ENCODE measurements around the gene AEBP1.

Gene AEBP1

DNA sequence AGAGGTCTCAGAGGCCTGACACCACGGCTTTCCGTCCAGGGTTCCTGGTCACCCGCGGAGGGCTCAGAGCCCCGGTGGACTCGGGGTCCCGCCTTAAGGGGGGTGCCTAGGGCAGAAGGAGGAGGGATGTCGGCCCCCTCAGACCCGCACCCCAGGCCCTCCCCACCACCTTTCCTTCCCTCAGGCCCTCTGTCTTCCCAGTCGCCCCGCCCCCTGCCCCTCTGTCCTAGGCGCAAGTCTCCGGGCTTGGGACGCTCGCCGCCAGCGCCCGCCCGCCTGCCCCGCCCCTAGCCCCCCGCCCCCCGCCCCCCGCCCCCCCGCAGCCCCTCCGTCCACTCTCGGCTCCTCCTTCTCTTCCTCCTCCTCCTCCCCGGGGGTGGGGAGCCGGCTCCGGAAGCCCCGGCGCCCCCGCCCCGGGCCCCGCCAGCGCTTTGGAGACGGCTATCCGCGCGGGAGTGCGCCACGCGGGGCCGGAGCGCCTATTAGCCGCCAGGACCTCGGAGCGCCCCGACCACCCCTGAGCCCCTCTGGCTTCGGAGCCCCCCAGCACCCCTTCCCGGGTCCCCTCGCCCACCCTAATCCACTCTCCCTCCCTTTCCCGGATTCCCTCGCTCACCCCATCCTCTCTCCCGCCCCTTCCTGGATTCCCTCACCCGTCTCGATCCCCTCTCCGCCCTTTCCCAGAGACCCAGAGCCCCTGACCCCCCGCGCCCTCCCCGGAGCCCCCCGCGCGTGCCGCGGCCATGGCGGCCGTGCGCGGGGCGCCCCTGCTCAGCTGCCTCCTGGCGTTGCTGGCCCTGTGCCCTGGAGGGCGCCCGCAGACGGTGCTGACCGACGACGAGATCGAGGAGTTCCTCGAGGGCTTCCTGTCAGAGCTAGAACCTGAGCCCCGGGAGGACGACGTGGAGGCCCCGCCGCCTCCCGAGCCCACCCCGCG lies at the start of gene AEBP1:
TSS of gene AEBP1 (plus strand) at position 423 of the 937 bp plus-strand sequence. CDS start at position 744, 321 bp downstream.
- no peak for DNase-seq (ENCODE audit: low read depth in 3 of 3)

GRCh38 chr7:44056681-44057080 lies 47.5 kb upstream of the AEBP1 start:
- DNase-seq (ENCODE audit: low read depth in 3 of 3) = no peak

GRCh38 chr7:44057181-44057848 lies 46.8 kb upstream of the AEBP1 start:
- DNase-seq (ENCODE audit: low read depth in 3 of 3) = no peak

GRCh38 chr7:44057849-44058758 lies 46.0 kb upstream of the AEBP1 start:
- DNase-seq (ENCODE audit: low read depth in 3 of 3) = no peak

DNA sequence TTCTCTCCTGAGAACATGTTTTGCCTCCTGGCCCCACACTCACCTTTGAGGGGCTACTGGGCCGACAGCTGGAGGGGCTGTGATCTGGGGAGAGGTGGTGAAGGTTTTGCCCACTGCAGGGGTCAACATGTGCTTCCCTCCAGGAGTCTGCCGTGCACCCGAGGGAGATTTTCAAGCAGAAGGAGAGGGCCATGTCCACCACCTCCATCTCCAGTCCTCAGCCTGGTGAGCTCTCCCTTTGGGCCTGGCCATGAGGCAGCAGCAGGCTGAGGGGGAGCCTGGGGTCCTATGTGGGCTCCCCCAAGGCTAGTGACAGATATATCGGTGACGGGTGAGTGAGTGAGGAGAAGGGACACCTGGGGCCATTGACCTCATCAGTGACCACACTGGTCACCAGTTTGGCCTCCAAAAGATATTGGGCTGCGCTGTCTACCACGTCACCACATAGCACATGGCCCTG lies 45.4 kb upstream of the AEBP1 start:
- no peak for DNase-seq (ENCODE audit: low read depth in 3 of 3)

DNA sequence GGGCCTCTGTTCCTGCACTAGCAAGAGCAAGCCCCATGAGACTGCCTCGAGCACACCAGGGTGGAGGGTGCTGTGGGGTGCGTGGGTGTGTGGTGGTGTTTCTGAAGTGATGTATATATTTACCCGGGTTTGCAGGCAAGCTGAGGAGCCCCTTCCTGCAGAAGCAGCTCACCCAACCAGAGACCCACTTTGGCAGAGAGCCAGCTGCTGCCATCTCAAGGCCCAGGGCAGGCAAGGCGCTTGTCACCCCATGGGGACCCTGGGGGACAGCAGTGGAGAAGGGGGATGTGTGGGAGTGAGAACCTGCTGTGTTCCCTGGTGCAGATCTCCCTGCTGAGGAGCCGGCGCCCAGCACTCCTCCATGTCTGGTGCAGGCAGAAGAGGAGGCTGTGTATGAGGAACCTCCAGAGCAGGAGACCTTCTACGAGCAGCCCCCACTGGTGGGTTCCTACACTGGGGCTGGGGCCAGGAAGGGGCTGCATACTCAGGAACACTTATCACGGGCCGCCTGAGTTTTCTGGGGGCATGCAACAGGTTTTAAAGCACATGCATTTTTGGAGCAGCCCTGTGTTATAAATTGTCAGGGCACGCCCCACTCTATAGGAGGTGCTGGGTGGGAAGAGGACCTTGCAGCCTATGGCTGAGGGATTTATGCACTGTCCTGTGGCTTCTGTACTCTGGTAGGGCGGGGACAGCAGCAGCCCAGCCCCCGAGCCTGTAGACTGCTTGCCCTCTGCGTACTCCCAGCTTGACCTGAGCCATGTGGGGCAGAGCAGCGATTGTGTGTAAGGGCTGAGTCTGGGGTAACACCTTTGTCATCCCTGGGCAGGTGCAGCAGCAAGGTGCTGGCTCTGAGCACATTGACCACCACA lies 44.7 kb upstream of the AEBP1 start:
- no peak for DNase-seq (ENCODE audit: low read depth in 3 of 3)

DNA sequence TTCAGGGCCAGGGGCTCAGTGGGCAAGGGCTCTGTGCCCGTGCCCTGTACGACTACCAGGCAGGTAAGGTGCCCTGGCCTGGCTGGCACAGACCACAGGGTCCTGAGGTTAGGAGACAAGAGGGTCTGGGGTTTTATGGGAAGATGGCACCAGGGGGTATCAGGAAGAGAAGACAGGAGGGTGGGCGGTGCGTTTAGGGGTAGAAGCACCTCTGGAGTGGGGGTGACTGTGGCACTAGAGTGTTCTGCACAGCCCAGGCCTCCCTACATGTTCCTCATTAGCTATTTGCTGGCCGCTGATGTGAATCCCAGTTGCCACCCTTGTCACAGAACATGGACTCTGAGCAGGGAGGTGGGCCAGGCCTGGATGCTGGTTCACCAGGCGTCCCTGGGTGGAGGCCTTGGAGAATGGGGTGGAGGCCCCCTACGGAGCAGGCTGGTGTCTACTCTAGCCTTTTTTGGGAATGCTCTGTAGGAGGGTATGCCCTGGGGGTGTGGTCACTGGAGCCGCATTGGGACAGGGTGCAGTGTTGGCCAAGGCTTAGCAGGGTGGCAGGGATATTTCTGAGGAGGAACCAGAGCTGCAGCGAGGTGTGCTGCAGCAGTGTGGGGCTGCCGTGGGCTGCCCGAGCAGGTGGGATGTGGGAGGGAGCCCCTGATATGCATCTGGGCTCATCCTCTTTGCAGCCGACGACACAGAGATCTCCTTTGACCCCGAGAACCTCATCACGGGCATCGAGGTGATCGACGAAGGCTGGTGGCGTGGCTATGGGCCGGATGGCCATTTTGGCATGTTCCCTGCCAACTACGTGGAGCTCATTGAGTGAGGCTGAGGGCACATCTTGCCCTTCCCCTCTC lies 43.8 kb upstream of the AEBP1 start:
- DNase-seq (ENCODE audit: low read depth in 3 of 3) = no peak

GRCh38 chr7:44060948-44061644 lies 43.0 kb upstream of the AEBP1 start:
- no peak for DNase-seq (ENCODE audit: low read depth in 3 of 3)

DNA sequence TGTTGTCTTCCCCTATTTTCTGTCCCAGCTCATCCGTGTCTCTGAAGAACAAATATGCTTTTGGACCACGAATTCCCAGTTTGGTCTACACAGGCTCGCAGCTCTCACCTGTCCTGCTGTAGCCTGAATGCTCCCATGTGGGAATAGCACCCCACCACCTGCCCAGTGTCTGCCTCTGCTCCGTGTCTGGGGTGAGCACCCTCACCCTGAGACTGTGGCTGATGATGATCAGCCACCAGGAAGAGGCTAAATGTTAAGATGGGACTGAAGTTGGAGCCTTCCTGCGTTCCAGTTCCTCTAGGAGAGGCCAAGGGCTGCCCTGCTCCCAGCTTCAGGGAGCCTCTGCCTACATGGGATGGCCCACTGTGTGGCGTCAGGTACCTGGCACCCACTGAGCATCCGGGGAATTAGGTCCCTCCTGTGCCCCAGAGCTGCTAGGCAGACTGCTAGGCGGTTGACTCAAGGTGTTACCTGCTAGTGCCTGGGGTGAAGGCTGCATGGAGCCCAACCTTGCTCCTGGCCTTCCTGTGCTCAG lies 42.4 kb upstream of the AEBP1 start:
- no peak for DNase-seq (ENCODE audit: low read depth in 3 of 3)

DNA sequence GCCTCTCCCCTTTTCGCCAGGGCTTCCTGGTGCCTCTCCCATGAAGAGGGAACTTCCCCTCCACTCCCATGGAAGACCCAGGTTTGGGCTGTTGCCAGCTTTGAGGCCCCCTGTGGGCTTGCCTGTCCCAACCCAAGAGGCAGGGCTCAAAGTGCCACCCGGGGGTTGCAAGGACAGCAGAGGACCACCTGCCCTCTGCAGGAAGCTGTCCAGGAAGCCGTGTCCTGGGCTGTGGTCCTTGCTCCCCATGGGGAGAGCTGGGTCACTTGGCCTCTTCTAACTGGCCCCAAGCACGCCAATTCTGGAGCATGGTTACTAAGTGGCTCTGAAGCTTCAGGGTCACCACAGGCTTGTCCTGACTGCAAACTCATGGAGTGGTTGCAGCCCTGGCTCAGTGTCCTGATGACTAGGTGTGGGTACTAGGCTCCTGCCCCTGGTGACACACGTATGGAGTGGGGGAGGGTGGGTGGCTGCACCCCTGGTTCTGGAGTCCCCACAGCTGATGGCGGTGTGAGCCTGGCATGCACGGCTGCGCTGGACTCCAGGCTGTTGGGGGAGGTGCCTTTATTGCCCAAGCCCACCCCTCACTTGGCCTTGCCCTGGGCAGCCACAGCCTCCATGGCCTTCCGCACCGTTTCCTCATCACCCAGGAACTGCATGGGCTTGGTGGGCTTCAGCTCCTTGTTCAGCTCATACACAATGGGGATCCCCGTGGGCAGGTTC lies 41.8 kb upstream of the AEBP1 start:
- no peak for DNase-seq (ENCODE audit: low read depth in 3 of 3)

DNA sequence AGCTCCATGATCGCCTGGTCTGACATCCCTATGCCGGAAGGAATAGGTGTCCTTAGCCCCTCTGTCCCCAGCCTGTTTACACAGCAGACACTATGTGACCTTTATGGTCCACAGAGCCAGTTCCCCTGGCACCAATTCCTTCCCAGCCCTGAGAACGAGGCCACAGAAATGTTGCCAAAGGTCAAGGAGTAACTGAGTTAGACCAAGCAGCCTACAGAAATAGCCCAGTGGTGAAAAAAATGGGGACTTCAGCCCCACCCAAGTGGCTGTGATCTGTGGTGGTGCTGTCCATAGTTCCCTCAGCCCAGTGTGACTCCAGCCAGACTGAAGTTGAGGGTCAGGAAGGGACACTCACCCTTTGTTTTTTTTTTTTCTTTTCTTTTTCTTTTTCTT lies 41.2 kb upstream of the AEBP1 start:
- no peak for DNase-seq (ENCODE audit: low read depth in 3 of 3)

DNA sequence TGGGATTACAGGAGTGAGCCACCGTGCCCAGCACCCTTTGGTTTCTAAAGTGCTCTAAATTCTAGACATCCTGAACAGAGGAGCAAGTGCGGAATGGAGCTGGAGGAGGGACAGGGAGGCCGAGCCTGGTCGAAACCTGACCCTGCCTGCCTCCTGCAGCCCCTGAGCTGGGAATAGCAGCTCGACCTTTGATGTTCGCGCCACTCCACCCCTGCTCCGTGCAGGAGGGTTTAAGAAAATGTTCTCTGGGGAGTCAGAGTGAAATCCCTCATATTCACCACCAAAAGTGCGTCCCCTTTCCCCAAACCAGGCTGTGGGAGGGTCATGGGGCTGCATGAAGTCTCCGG lies 40.6 kb upstream of the AEBP1 start:
- no peak for DNase-seq (ENCODE audit: low read depth in 3 of 3)

DNA sequence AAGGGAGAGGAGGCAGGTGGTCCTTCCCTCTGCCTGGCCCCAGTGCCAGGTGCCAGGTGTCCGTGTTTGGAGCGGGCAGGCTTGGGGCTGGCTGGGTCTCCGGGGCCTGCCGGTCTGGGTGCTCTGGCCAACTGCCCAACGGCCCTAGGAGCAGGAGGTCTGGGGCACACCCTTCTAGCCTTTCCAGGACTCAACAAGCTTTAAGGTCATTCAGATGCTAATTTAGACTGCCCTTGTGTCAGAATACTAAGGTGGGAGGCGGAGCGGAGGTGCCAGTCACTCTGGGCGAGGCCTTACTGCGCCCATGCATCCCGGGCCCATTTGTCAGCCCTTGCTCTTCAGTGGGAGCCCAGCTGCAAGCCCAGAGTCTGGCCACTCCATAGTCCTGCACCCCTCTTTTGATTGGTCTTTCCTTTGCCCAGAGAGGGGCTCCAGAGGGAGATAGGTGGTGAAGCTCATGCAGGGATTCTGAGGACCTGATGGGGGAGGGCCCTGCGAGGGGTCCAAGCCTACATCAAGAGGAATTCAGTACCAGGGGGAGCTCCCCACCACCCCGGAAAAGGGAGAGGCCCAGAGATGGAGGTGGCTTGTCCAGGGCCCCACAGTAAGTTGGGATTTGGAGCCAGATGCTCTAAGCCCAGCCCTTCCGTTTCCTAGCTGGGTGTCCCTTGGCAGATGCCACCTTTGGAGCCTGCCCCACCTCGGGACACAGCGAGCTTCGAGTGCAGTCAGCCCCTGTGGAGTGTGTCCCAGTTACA lies 40.1 kb upstream of the AEBP1 start:
- DNase-seq (ENCODE audit: low read depth in 3 of 3) = no peak

DNA sequence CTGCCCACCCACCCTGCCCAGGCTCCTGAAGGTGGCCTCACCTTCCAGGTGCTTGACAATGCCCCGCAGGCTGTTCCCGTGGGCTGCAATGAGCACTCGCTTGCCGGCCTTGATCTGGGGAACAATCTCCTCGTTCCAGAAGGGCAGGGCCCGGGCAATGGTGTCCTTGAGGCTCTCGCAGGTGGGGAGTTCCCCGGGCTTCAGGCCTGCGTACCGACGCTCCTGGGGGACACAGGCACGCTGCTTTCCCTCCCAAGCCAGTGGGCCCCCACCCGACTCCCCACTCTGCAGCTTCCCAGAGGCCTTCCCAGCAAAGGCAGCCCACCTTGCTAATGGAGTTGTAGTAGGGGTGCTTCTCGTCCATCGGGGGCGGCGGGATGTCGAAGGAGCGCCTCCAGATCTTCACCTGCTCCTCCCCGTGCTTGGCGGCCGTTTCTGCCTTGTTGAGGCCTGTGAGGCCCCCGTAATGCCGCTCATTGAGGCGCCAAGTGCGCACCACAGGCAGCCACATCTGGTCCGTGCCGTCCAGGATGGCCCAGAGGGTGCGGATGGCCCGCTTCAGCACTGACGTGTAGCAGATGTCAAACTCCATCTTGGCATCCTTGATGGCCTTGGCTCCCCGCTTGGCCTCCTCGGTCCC lies 39.2 kb upstream of the AEBP1 start:
- no peak for DNase-seq (ENCODE audit: low read depth in 3 of 3)

- no peak for DNase-seq (ENCODE audit: low read depth in 3 of 3)
Measured at GRCh38 chr7:44065431-44066110, 38.6 kb upstream of the AEBP1 start, which contains the start of gene PGAM2. TSS of gene PGAM2 (minus strand) at chr7:44065567. CDS start at chr7:44065529, 38 bp downstream.

GRCh38 chr7:44066111-44066460 lies 38.1 kb upstream of the AEBP1 start:
- no peak for DNase-seq (ENCODE audit: low read depth in 3 of 3)
